GM12874 (cell line): ENCODE data around the gene HS6ST2.

ENCODE experiments used
- CTCF ChIP-seq: IDR thresholded peaks from 2 replicates; pipeline ENCODE4 v1.5.1; 2011; ENCODE audit warnings: low read depth, mild to moderate bottlenecking, control low read depth, low read length, moderate library complexity; ENCODE audit not compliant: insufficient read depth

The HS6ST2 gene

GRCh38 chrX:132738951-132739350 lies 219.5 kb downstream of the HS6ST2 start:
- no peak for TF ChIP-seq CTCF

- TF ChIP-seq CTCF, result no peak
Measured at GRCh38 chrX:132737743-132738142, 220.7 kb downstream of the HS6ST2 start.

GRCh38 chrX:132732236-132732635 lies 226.2 kb downstream of the HS6ST2 start:
- no peak for TF ChIP-seq CTCF

GRCh38 chrX:132730726-132731125 lies 227.7 kb downstream of the HS6ST2 start:
- no peak for TF ChIP-seq CTCF

- no peak for TF ChIP-seq CTCF
Measured at GRCh38 chrX:132730266-132730665, 228.2 kb downstream of the HS6ST2 start.

GRCh38 chrX:132728296-132728695 lies 230.1 kb downstream of the HS6ST2 start:
- no peak for TF ChIP-seq CTCF

GRCh38 chrX:132718431-132718958 lies 239.9 kb downstream of the HS6ST2 start:
- no peak for TF ChIP-seq CTCF

- TF ChIP-seq CTCF, result no peak
Measured at GRCh38 chrX:132716006-132716405, 242.4 kb downstream of the HS6ST2 start.
